ENCODE results near the gene NEK1.

DNA sequence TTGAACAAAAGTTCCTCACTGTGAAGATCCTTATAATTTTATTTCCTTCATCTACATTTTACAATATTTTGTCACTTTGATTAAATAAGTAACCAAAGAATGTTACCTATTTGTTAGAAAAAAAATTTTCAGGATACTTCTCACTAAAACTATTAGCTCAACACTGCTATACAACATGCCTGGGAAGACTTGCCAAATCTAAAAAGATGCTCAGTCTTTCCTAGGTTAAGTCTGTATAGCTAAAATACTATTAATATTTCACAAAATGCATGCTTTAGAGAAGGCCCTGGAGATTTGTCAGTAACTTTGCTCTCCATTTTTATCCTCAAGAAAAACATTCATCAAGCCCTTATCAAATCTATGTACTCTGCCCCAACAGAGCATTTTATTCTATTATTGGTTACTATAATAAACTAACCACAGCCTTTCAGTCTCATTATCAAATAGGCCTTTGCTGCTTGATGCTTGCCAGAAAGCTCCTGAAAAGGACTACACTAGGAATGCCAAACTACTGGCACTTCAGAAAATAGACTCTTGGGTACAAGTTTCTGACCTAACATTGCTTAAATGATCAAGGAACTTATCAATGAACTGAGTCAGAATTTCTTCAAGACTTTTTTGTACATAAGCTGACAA is 17.7 kb downstream of the NEK1 start:
- TF ChIP-seq, protein P1, sequence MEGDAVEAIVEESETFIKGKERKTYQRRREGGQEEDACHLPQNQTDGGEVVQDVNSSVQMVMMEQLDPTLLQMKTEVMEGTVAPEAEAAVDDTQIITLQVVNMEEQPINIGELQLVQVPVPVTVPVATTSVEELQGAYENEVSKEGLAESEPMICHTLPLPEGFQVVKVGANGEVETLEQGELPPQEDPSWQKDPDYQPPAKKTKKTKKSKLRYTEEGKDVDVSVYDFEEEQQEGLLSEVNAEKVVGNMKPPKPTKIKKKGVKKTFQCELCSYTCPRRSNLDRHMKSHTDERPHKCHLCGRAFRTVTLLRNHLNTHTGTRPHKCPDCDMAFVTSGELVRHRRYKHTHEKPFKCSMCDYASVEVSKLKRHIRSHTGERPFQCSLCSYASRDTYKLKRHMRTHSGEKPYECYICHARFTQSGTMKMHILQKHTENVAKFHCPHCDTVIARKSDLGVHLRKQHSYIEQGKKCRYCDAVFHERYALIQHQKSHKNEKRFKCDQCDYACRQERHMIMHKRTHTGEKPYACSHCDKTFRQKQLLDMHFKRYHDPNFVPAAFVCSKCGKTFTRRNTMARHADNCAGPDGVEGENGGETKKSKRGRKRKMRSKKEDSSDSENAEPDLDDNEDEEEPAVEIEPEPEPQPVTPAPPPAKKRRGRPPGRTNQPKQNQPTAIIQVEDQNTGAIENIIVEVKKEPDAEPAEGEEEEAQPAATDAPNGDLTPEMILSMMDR (IDR thresholded peaks at IDR 0.05), result no peak
- no peak for TF ChIP-seq POLR2A (IDR thresholded peaks at IDR 0.05)
